ENCODE data around the gene PSMA5. TPM values are rescaled to one million over a fixed set of nuclear protein-coding genes. Genes with fewer than 3 reads are reported as not detected.

PSMA5 gene
- polyA plus RNA-seq, 1 donor from 2014 or later = 99.8 TPM

DNA sequence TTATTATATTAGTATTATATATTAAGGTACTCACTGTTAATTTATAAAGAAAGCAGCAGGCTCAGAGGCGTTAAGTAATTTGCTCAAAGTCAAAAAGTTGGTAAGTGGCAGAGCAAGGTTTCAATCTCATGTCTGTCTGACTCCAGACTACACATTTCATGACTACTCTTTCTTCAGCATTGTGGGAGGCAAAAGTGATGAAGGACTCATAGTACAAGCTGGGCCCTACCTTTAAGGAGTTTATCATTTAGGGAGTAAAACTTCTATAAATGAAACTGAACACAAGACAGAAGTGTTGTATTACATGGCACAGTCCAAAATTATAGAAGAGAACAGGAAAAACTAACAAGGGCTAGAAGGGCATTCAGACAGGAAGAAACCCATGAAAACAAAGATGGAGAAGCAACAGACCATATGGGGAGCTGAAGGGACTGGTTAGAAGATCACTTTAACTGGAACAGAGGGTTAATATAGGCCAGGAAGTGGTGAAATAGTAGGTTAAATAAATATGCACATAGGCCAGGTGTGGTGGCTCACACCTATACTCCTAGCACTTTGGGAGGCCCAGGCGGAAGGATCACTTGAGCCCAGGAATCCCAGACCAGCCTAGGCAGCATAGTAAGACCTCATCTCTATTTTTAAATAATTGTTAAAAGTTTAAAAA, 40.1 kb downstream of the PSMA5 start:
- H3F3A ChIP-seq (ENCODE audit: insufficient read depth, low read length, poor library complexity, severe bottlenecking) = no peaks in the 10 kb centered on the region
- H3K9me3 ChIP-seq (ENCODE audit: low read length) = no peaks in the 10 kb centered on the region
- H3K79me2 ChIP-seq (replicated peaks; ENCODE audit: insufficient read depth, low read length) = peaks cover 52% of the 10 kb centered on the region
- H2AFZ ChIP-seq (ENCODE audit: low read depth, low read length) = no peak overlapping the region
- H3K9ac ChIP-seq (ENCODE audit: low read length) = no peak overlapping the region
- H3K4me3 ChIP-seq (ENCODE audit: low read length) = no peak overlapping the region
- H3K27ac ChIP-seq (ENCODE audit: low read length) = no peak overlapping the region
- no peaks in the 10 kb centered on the region for H3K27me3 ChIP-seq (ENCODE audit: insufficient read depth, low read depth, low read length)
- no peaks in the 10 kb centered on the region for H4K20me1 ChIP-seq (ENCODE audit: insufficient read depth)
- H3K36me3 ChIP-seq (ENCODE audit: insufficient read depth, low read length) = no peaks in the 10 kb centered on the region
- TF ChIP-seq SMC3 (conservative IDR thresholded peaks at IDR 0.05; ENCODE audit: poor library complexity) = no peak
- no peak for TF ChIP-seq MXI1 (conservative IDR thresholded peaks at IDR 0.05; ENCODE audit: poor library complexity, severe bottlenecking)
- no peak for TF ChIP-seq EZH2 (IDR thresholded peaks at IDR 0.05; ENCODE audit: borderline replicate concordance, insufficient read depth, low read length, poor library complexity, severe bottlenecking)
- TF ChIP-seq, protein P1, sequence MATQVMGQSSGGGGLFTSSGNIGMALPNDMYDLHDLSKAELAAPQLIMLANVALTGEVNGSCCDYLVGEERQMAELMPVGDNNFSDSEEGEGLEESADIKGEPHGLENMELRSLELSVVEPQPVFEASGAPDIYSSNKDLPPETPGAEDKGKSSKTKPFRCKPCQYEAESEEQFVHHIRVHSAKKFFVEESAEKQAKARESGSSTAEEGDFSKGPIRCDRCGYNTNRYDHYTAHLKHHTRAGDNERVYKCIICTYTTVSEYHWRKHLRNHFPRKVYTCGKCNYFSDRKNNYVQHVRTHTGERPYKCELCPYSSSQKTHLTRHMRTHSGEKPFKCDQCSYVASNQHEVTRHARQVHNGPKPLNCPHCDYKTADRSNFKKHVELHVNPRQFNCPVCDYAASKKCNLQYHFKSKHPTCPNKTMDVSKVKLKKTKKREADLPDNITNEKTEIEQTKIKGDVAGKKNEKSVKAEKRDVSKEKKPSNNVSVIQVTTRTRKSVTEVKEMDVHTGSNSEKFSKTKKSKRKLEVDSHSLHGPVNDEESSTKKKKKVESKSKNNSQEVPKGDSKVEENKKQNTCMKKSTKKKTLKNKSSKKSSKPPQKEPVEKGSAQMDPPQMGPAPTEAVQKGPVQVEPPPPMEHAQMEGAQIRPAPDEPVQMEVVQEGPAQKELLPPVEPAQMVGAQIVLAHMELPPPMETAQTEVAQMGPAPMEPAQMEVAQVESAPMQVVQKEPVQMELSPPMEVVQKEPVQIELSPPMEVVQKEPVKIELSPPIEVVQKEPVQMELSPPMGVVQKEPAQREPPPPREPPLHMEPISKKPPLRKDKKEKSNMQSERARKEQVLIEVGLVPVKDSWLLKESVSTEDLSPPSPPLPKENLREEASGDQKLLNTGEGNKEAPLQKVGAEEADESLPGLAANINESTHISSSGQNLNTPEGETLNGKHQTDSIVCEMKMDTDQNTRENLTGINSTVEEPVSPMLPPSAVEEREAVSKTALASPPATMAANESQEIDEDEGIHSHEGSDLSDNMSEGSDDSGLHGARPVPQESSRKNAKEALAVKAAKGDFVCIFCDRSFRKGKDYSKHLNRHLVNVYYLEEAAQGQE (IDR thresholded peaks at IDR 0.05; ENCODE audit: borderline replicate concordance) = no peak
- no peak for TF ChIP-seq POLR2AphosphoS5 (IDR thresholded peaks at IDR 0.05)
- TF ChIP-seq TAF1 (IDR thresholded peaks at IDR 0.05; ENCODE audit: low read depth) = no peak
- no peak for TF ChIP-seq RAD21 (conservative IDR thresholded peaks at IDR 0.05)
- TF ChIP-seq, protein P2, sequence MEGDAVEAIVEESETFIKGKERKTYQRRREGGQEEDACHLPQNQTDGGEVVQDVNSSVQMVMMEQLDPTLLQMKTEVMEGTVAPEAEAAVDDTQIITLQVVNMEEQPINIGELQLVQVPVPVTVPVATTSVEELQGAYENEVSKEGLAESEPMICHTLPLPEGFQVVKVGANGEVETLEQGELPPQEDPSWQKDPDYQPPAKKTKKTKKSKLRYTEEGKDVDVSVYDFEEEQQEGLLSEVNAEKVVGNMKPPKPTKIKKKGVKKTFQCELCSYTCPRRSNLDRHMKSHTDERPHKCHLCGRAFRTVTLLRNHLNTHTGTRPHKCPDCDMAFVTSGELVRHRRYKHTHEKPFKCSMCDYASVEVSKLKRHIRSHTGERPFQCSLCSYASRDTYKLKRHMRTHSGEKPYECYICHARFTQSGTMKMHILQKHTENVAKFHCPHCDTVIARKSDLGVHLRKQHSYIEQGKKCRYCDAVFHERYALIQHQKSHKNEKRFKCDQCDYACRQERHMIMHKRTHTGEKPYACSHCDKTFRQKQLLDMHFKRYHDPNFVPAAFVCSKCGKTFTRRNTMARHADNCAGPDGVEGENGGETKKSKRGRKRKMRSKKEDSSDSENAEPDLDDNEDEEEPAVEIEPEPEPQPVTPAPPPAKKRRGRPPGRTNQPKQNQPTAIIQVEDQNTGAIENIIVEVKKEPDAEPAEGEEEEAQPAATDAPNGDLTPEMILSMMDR (IDR thresholded peaks at IDR 0.05; ENCODE audit: poor library complexity, severe bottlenecking) = no peak
- TF ChIP-seq EP300 (conservative IDR thresholded peaks at IDR 0.05; ENCODE audit: poor library complexity, severe bottlenecking) = no peak
- no peak overlapping the region for H3K4me2 ChIP-seq (ENCODE audit: low read length)
- H3K9me2 ChIP-seq (ENCODE audit: insufficient read depth, low read length) = no peaks in the 10 kb centered on the region

DNA sequence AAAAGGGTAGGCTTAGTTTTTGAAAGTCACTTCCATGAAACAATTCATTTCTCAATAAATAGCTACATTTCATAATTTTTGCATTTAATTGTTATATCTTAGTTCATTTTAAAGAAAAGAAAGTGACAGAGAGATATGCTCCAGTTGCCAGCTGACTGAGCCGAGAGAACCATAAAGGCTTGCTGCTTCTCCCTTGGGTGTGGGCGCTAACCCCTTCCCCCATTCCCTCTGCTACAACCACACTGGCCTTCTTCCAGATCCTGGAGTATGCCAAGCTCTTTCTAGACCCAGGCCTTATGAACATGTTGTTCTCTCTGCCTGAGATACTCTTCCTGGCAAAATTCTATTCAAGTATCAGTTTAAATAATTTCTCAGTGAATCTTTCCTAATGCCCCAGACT, 40.8 kb downstream of the PSMA5 start:
- Histone ChIP-seq H3K9me3 (ENCODE audit: low read length) (no peaks in the 10 kb centered on the region), H3F3A (ENCODE audit: insufficient read depth, low read length, poor library complexity, severe bottlenecking) (no peaks in the 10 kb centered on the region), H4K20me1 (ENCODE audit: insufficient read depth) (no peaks in the 10 kb centered on the region), H3K79me2 (replicated peaks; ENCODE audit: insufficient read depth, low read length) (peaks cover 47% of the 10 kb centered on the region), H3K27ac (ENCODE audit: low read length) (no peak overlapping the region), H3K9me2 (ENCODE audit: insufficient read depth, low read length) (no peaks in the 10 kb centered on the region), H3K27me3 (ENCODE audit: insufficient read depth, low read depth, low read length) (no peaks in the 10 kb centered on the region), H3K4me3 (ENCODE audit: low read length) (no peak overlapping the region), H3K4me2 (ENCODE audit: low read length) (no peak overlapping the region), H3K36me3 (ENCODE audit: insufficient read depth, low read length) (no peaks in the 10 kb centered on the region), H3K9ac (ENCODE audit: low read length) (no peak overlapping the region), H2AFZ (ENCODE audit: low read depth, low read length) (no peak overlapping the region)
- no peak for TF ChIP-seq EZH2 (IDR thresholded peaks at IDR 0.05; ENCODE audit: borderline replicate concordance, insufficient read depth, low read length, poor library complexity, severe bottlenecking)
- no peak for TF ChIP-seq MXI1 (conservative IDR thresholded peaks at IDR 0.05; ENCODE audit: poor library complexity, severe bottlenecking)
- no peak for TF ChIP-seq SMC3 (conservative IDR thresholded peaks at IDR 0.05; ENCODE audit: poor library complexity)
- TF ChIP-seq, protein P2 (IDR thresholded peaks at IDR 0.05; ENCODE audit: poor library complexity, severe bottlenecking) = no peak
- TF ChIP-seq, protein P1 (IDR thresholded peaks at IDR 0.05; ENCODE audit: borderline replicate concordance) = no peak

All from neural cell (in vitro differentiated cells).